PC-9 (cell line): Measurements from ENCODE around the gene FAM229A. TPM values are rescaled to one million over a fixed set of nuclear protein-coding genes. Genes with fewer than 3 reads are reported as not detected.

Experiments
- BruUV-seq: library from RNA; stranded (reverse); fragments of 400-500 nt; replicated peaks from 2 replicates; lab custom pipeline; 2021; lab: Mats Ljungman, UMichigan
- CTCF ChIA-PET: fragments of 300-600 bp; sonication (Branson Sonifier 250); formaldehyde crosslinking; loops from one replicate; lab custom pipeline; 2022; ENCODE audit warnings: antibody characterized with exemption; lab: Charles Lee
- POLR2A ChIA-PET: fragments of 300-600 bp; sonication (Branson Sonifier 250); formaldehyde crosslinking; loops from one replicate; lab custom pipeline; 2022; ENCODE audit warnings: antibody characterized with exemption; ENCODE audit not compliant: unreplicated experiment; lab: Charles Lee
- DNase-seq, 2 experiments: peaks; one replicate each; pipeline versions ENCODE4 v3.0.0 to v3.0.0-alpha.2; 2015 to 2022; ENCODE audit warnings: mixed read lengths in 1 of 2
- H2AFZ ChIP-seq: fragments of 200-600 bp; sonication (generic); 2 replicates; pipeline ENCODE4 v1.8.1; 2017; ENCODE audit warnings: antibody characterized with exemption
- H3F3A ChIP-seq: fragments of 200-600 bp; sonication (generic); 2 replicates; pipeline ENCODE4 v1.8.1; 2017; ENCODE audit warnings: antibody characterized with exemption, mild to moderate bottlenecking, low read depth; ENCODE audit not compliant: insufficient read depth
- H3K27ac ChIP-seq: fragments of 200-600 bp; sonication (generic); 2 replicates; pipeline ENCODE4 v1.6.1; 2016; ENCODE audit warnings: mixed run types
- H3K27me3 ChIP-seq: fragments of 200-600 bp; sonication (generic); 2 replicates; pipeline ENCODE4 v1.6.1; 2016; ENCODE audit warnings: low read depth, mixed run types; ENCODE audit not compliant: insufficient read depth
- H3K36me3 ChIP-seq: fragments of 200-600 bp; sonication (generic); 2 replicates; pipeline ENCODE4 v1.6.1; 2016; ENCODE audit warnings: low read depth, mixed run types
- H3K4me1 ChIP-seq: fragments of 200-600 bp; sonication (generic); replicated peaks from 2 replicates; pipeline ENCODE4 v1.6.1; 2016; ENCODE audit warnings: mixed run types; ENCODE audit not compliant: insufficient read depth
- H3K4me2 ChIP-seq: fragments of 200-600 bp; sonication (generic); 2 replicates; pipeline ENCODE4 v1.6.1; 2017; ENCODE audit warnings: mixed run types
- H3K4me3 ChIP-seq: fragments of 200-600 bp; sonication (generic); 2 replicates; pipeline ENCODE4 v1.6.1; 2016; ENCODE audit warnings: mixed run types
- H3K79me2 ChIP-seq: fragments of 200-600 bp; sonication (generic); 2 replicates; pipeline ENCODE4 v1.6.1; 2017; ENCODE audit warnings: low read depth, mixed run types
- H3K9me2 ChIP-seq: fragments of 200-600 bp; sonication (generic); 2 replicates; pipeline ENCODE4 v1.8.1; 2017; ENCODE audit warnings: mild to moderate bottlenecking; ENCODE audit not compliant: insufficient read depth
- H3K9me3 ChIP-seq: fragments of 200-600 bp; sonication (generic); 2 replicates; pipeline ENCODE4 v1.8.1; 2016; ENCODE audit warnings: low read depth; ENCODE audit not compliant: insufficient read depth
- H4K20me1 ChIP-seq: fragments of 200-600 bp; sonication (generic); 2 replicates; pipeline ENCODE4 v1.8.1; 2017; ENCODE audit not compliant: insufficient read depth
- EZH2 ChIP-seq: fragments of 200-600 bp; sonication (generic); IDR thresholded peaks from 2 replicates; pipeline ENCODE4 v1.8.0; 2017; ENCODE audit warnings: antibody characterized with exemption, low read depth
- intact Hi-C: fragments of 100-400 bp; cut with micrococcal nuclease; formaldehyde crosslinking; loops from one replicate; pipeline ENCODE4 v1.10.0; 2022; ENCODE audit not compliant: unreplicated experiment
- total RNA-seq: library from RNA; stranded (reverse); gene quantifications from 2 replicates; pipeline ENCODE4 v1.2.3, GENCODE V29; 2021
- TF ChIP-seq, protein P1 (sequence below): fragments of 200-600 bp; sonication (generic); conservative IDR thresholded peaks from 2 replicates; pipeline ENCODE4 v1.6.1; 2017; ENCODE audit warnings: mixed run types, antibody characterized with exemption, mild to moderate bottlenecking, moderate library complexity

The FAM229A gene
- total RNA-seq, 1 experiment from 2014 or later, result 13.1 TPM

DNA sequence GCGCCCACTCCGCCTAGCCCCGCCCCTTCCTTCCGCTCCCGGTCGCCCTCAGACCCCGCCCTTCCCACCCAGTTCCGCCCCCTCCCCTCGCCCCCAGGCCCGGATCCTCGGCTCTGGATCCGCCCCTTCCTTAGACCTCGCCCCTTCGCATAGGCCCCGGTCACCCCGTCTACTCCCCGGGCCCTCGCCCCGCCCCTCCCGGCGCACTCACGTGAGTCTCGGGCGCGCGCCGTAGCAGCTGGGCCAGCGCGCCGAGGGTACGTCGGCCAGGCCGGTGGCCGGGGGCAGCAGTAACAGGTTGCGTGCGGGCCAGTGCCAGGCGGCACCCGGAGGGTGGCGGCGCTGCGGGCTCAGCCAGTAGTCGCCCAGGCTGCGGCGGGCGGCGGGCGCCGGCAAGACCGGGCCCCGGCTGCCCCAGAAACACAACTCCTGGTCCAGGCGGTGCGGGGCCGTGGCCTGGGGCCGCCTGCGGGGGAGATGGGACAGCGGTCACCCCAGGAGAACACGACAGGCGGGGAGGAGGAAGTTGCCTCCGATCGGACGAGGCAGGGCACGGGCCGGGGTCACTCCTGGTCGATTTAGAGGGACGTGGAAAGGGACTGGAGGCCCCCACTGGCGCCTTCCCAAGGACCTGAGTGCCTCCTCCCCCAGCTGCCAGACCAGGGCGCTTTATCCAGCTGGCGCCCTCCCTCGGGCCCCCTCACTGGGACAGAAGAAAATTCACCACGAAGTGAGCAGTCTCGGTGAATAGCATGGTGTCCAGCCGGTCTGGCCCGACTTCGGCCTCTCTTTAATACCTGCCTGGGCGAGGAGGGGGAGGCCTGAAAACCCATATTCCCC, 10.7 kb downstream of the FAM229A start:
- peak overlapping the region; percentile 93 for H3K4me2 ChIP-seq
- H3K36me3 ChIP-seq, result no peaks in the 10 kb centered on the region
- ChIA-PET POLR2A (interaction anchor here (0.6 to 1.4 kb wide), 2 partner anchors 15 to 651 kb away, joined by 3 read pairs; partner anchors contain the start of gene MARCKSL1), CTCF (interaction anchor here (1.0 kb wide), 1 partner anchor 10 kb away, joined by 3 read pairs; no protein-coding TSS in a partner anchor)
- H4K20me1 ChIP-seq, result no peaks in the 10 kb centered on the region
- peak overlapping the region; percentile 74 for H3K4me3 ChIP-seq
- BruUV-seq, result no TSS peak
- H3K4me1 ChIP-seq, result peaks cover 14% of the 10 kb centered on the region; the same call in 1 of the 2 replicates
- H3K27me3 ChIP-seq, result no peaks in the 10 kb centered on the region
- H3K9me2 ChIP-seq, result no peaks in the 10 kb centered on the region
- peaks cover 10% of the 10 kb centered on the region; the same call in 1 of the 2 replicates for H3F3A ChIP-seq
- H3K9me3 ChIP-seq, result no peaks in the 10 kb centered on the region
- no peaks in the 10 kb centered on the region for H3K79me2 ChIP-seq
- DNase-seq, result peak; percentile 76 to 91
- TF ChIP-seq, protein P1, sequence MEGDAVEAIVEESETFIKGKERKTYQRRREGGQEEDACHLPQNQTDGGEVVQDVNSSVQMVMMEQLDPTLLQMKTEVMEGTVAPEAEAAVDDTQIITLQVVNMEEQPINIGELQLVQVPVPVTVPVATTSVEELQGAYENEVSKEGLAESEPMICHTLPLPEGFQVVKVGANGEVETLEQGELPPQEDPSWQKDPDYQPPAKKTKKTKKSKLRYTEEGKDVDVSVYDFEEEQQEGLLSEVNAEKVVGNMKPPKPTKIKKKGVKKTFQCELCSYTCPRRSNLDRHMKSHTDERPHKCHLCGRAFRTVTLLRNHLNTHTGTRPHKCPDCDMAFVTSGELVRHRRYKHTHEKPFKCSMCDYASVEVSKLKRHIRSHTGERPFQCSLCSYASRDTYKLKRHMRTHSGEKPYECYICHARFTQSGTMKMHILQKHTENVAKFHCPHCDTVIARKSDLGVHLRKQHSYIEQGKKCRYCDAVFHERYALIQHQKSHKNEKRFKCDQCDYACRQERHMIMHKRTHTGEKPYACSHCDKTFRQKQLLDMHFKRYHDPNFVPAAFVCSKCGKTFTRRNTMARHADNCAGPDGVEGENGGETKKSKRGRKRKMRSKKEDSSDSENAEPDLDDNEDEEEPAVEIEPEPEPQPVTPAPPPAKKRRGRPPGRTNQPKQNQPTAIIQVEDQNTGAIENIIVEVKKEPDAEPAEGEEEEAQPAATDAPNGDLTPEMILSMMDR, result no peak
- TF ChIP-seq EZH2, result no peak
- peak overlapping the region; percentile 67 for H3K27ac ChIP-seq
- peak overlapping the region; percentile 96 for H2AFZ ChIP-seq
- intact Hi-C loops, result loop anchor here (2.0 to 5.0 kb wide), 2 partner anchors 15 to 339 kb away; partner anchors contain the start of genes KHDRBS1 and MARCKSL1

DNA sequence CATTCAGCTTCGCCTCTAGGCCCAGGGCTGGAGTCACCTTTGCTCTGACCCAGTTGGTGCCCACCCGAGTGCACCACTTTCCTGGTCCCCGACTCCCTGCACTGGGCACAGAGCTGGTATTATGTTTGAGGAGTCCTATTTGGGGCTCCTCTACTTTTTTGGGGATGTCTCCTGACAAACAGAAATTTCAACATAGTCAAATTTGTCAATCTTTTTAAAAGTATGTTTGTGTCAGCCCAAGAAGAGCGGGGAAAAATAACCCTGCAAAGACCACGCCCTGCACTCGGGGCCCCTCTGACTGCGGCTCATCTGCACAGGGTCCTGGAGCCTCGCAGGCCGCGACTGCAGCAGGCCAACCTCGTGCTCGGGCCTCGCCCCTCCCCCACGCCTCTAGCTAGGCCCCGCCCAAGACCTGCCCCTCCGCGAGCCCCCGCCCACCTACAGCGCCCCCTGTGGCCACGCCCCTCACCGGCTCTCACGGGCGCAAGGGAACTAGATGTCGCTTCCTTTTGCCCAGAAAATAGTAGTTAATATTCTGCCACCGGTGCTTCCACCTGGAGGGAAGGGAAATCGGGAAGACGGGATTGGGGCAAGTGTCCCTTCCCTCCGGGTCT, 11.4 kb downstream of the FAM229A start:
- TF ChIP-seq, protein P1, result peak; percentile 96
- TF ChIP-seq EZH2, result no peak
- no peaks in the 10 kb centered on the region for H3K9me2 ChIP-seq
- H3K27me3 ChIP-seq, result no peaks in the 10 kb centered on the region
- H4K20me1 ChIP-seq, result no peaks in the 10 kb centered on the region
- peak overlapping the region; percentile 67 for H3K27ac ChIP-seq
- peak overlapping the region; percentile 74 for H3K4me3 ChIP-seq
- peaks cover 14% of the 10 kb centered on the region; the same call in 1 of the 2 replicates for H3K4me1 ChIP-seq
- intact Hi-C loops, result loop anchor here (2.0 to 5.0 kb wide), 2 partner anchors 14 to 339 kb away; partner anchors contain the start of genes KHDRBS1 and MARCKSL1
- no peaks in the 10 kb centered on the region for H3K36me3 ChIP-seq
- H3K9me3 ChIP-seq, result no peaks in the 10 kb centered on the region
- H3K4me2 ChIP-seq, result peak overlapping the region; percentile 93
- no TSS peak for BruUV-seq
- peak in 1 of 2 experiments; percentile 74 for DNase-seq
- H2AFZ ChIP-seq, result peak overlapping the region; percentile 96
- CTCF ChIA-PET, result interaction anchor here (0.6 to 1.0 kb wide), 2 partner anchors 9 to 170 kb away, joined by 3 to 14 read pairs; no protein-coding TSS in a partner anchor
- POLR2A ChIA-PET, result interaction anchor here (0.6 to 1.4 kb wide), 2 partner anchors 15 to 43 kb away, joined by 3 to 6 read pairs; partner anchors contain the start of genes BSDC1 and MARCKSL1
- H3F3A ChIP-seq, result peaks cover 10% of the 10 kb centered on the region; the same call in 1 of the 2 replicates
- H3K79me2 ChIP-seq, result no peaks in the 10 kb centered on the region

DNA sequence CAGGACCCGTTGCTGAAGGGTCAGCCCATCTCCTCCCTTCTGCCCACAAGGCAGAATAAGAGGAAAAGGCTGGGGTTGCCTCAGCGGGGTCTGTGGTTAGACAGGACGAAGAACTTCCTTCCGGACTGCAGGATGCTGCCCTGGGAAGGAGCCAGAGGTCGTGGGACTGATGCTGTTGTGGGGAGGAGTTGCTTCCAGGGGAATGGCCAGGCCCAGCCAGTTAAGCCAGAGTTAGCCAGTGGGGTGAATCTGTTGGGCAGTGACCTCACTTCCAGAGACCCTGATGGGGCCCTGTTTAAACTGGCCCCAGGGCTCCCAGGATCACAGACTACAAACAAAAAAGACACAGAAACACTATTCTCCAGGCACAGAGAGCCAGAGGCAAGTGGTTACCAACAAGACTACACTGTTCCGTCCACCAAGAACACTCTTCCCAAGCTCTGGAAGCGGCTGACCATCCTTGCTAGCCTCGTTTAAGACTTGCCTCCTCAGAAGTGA, 13.0 kb downstream of the FAM229A start:
- no peaks in the 10 kb centered on the region for H4K20me1 ChIP-seq
- no peaks in the 10 kb centered on the region for H3K27me3 ChIP-seq
- CTCF ChIA-PET, result no interaction called here
- BruUV-seq, result no TSS peak
- H2AFZ ChIP-seq, result no peak overlapping the region
- TF ChIP-seq, protein P1, result no peak
- TF ChIP-seq EZH2, result no peak
- no peaks in the 10 kb centered on the region for H3K9me2 ChIP-seq
- POLR2A ChIA-PET, result no interaction called here
- intact Hi-C loops, result no loop called here
- H3K79me2 ChIP-seq, result no peaks in the 10 kb centered on the region
- H3K27ac ChIP-seq, result no peak overlapping the region
- no peak for DNase-seq
- H3K4me2 ChIP-seq, result no peak overlapping the region
- H3K9me3 ChIP-seq, result no peaks in the 10 kb centered on the region
- peaks cover 19% of the 10 kb centered on the region; the same call in 1 of the 2 replicates for H3F3A ChIP-seq
- peaks cover 21% of the 10 kb centered on the region for H3K4me1 ChIP-seq
- no peak overlapping the region for H3K4me3 ChIP-seq
- no peaks in the 10 kb centered on the region for H3K36me3 ChIP-seq
